H9 (cell line): Measurements from ENCODE around the gene TGM3. TPM values are rescaled to one million over a fixed set of nuclear protein-coding genes. Genes with fewer than 3 reads are reported as not detected.

Experiments used
- DNase-seq: peaks from one replicate; pipeline ENCODE4 v3.0.0-alpha.2; 2017
- H2AFZ ChIP-seq: one replicate; pipeline ENCODE4 v1.6.1; 2013; ENCODE audit warnings: mild to moderate bottlenecking, low read length, control low read depth, moderate library complexity
- H2AK5ac ChIP-seq: 2 replicates; pipeline ENCODE4 v1.6.1; 2013; ENCODE audit warnings: low read length, control low read depth, mixed read lengths; ENCODE audit not compliant: insufficient read length
- H2BK120ac ChIP-seq: one replicate; pipeline ENCODE4 v1.6.1; 2013; ENCODE audit warnings: low read depth, mild to moderate bottlenecking, low read length, control low read depth, inconsistent platforms; ENCODE audit not compliant: poor library complexity, severe bottlenecking
- H2BK12ac ChIP-seq: 2 replicates; pipeline ENCODE4 v1.6.1; 2013; ENCODE audit warnings: low read length, control low read depth, mixed read lengths, low read depth; ENCODE audit not compliant: insufficient read length
- H2BK15ac ChIP-seq: 2 replicates; pipeline ENCODE4 v1.6.1; 2013; ENCODE audit warnings: low read depth, low read length, control low read depth
- H2BK20ac ChIP-seq: one replicate; pipeline ENCODE4 v1.6.1; 2013; ENCODE audit warnings: low read depth, mild to moderate bottlenecking, low read length, control low read depth, inconsistent platforms; ENCODE audit not compliant: poor library complexity, severe bottlenecking
- H2BK5ac ChIP-seq: 2 replicates; pipeline ENCODE4 v1.6.1; 2013; ENCODE audit warnings: low read length, control low read depth, mixed read lengths; ENCODE audit not compliant: insufficient read length
- H3K14ac ChIP-seq: 2 replicates; pipeline ENCODE4 v1.6.1; 2013; ENCODE audit warnings: low read length, control low read depth; ENCODE audit not compliant: insufficient read depth
- H3K18ac ChIP-seq: 2 replicates; pipeline ENCODE4 v1.6.1; 2013; ENCODE audit warnings: low read depth, mild to moderate bottlenecking, mixed read lengths, low read length, control low read depth; ENCODE audit not compliant: insufficient read length
- H3K23ac ChIP-seq: 2 replicates; pipeline ENCODE4 v1.6.1; 2013; ENCODE audit warnings: low read length, control low read depth, mixed read lengths, low read depth; ENCODE audit not compliant: insufficient read length
- H3K23me2 ChIP-seq: 2 replicates; pipeline ENCODE4 v1.6.1; 2013; ENCODE audit warnings: low read depth, mild to moderate bottlenecking, mixed read lengths, low read length, control low read depth; ENCODE audit not compliant: insufficient read length, poor library complexity, severe bottlenecking
- H3K27ac ChIP-seq: 2 replicates; pipeline ENCODE4 v1.5.1; 2013; ENCODE audit warnings: low read length, control low read depth, mixed read lengths, low read depth; ENCODE audit not compliant: insufficient read length
- H3K27me3 ChIP-seq: 2 replicates; pipeline ENCODE4 v1.6.1; 2013; ENCODE audit warnings: low read length, control low read depth, inconsistent platforms; ENCODE audit not compliant: insufficient read depth
- H3K4ac ChIP-seq: 2 replicates; pipeline ENCODE4 v1.6.1; 2013; ENCODE audit warnings: low read depth, mild to moderate bottlenecking, control low read depth, inconsistent platforms, low read length, moderate library complexity
- H3K4me1 ChIP-seq: 2 replicates; pipeline ENCODE4 v1.6.1; 2013; ENCODE audit warnings: low read length, control low read depth, inconsistent platforms; ENCODE audit not compliant: insufficient read depth
- H3K4me2 ChIP-seq: 2 replicates; pipeline ENCODE4 v1.6.1; 2013; ENCODE audit warnings: low read length, control low read depth, mixed read lengths; ENCODE audit not compliant: insufficient read length, insufficient read depth
- H3K56ac ChIP-seq: 2 replicates; pipeline ENCODE4 v1.6.1; 2013; ENCODE audit warnings: low read depth, mild to moderate bottlenecking, mixed read lengths, low read length, control low read depth; ENCODE audit not compliant: insufficient read length
- H3K79me1 ChIP-seq: 2 replicates; pipeline ENCODE4 v1.6.1; 2013; ENCODE audit warnings: low read depth, mild to moderate bottlenecking, moderate library complexity, low read length, control low read depth, inconsistent platforms; ENCODE audit not compliant: insufficient read depth, poor library complexity, severe bottlenecking
- H3K79me2 ChIP-seq: 2 replicates; pipeline ENCODE4 v1.6.1; 2013; ENCODE audit warnings: low read length, control low read depth, inconsistent platforms; ENCODE audit not compliant: insufficient read depth
- H3K9ac ChIP-seq: 2 replicates; pipeline ENCODE4 v1.6.1; 2013; ENCODE audit warnings: low read length, control low read depth, mixed read lengths; ENCODE audit not compliant: insufficient read length; ENCODE audit errors: extremely low read depth
- H3K9me3 ChIP-seq: one replicate; pipeline ENCODE4 v1.6.1; 2013; ENCODE audit warnings: low read depth, low read length, inconsistent platforms; ENCODE audit not compliant: control insufficient read depth
- H3T11ph ChIP-seq: one replicate; pipeline ENCODE4 v1.6.1; 2013; ENCODE audit warnings: mild to moderate bottlenecking, low read length, control low read depth, inconsistent platforms
- H4K20me1 ChIP-seq: one replicate; pipeline ENCODE4 v1.6.1; 2013; ENCODE audit not compliant: control insufficient read depth, insufficient read length, insufficient read depth
- H4K5ac ChIP-seq: 2 replicates; pipeline ENCODE4 v1.6.1; 2013; ENCODE audit warnings: low read depth, mild to moderate bottlenecking, mixed read lengths, low read length, control low read depth; ENCODE audit not compliant: insufficient read length
- H4K8ac ChIP-seq: replicated peaks from 2 replicates; pipeline ENCODE4 v1.6.1; 2013; ENCODE audit warnings: low read length, control low read depth, mixed read lengths, low read depth; ENCODE audit not compliant: insufficient read length
- H4K91ac ChIP-seq: 2 replicates; pipeline ENCODE4 v1.6.1; 2013; ENCODE audit warnings: low read depth, mild to moderate bottlenecking, moderate library complexity, mixed read lengths, low read length, control low read depth; ENCODE audit not compliant: insufficient read length
- H3K27ac Mint-ChIP-seq, 3 experiments: 2 replicates in 2 of 3; 3 replicates in 1 of 3; pipeline ENCODE4 v1.8.0; 2020 to 2021; ENCODE audit warnings: mixed read lengths in 3 of 3, mild to moderate bottlenecking in 1 of 3, moderate library complexity in 1 of 3
- H3K27me3 Mint-ChIP-seq: 2 replicates; pipeline ENCODE4 v1.8.0; 2021; ENCODE audit warnings: low read depth, mild to moderate bottlenecking, moderate library complexity, mixed read lengths
- H3K36me3 Mint-ChIP-seq, 3 experiments: 2 replicates in 2 of 3; 3 replicates in 1 of 3; pipeline ENCODE4 v1.8.0; 2020 to 2021; ENCODE audit warnings: low read depth in 3 of 3, mixed read lengths in 3 of 3; ENCODE audit not compliant: insufficient read depth in 1 of 3
- H3K4me1 Mint-ChIP-seq, 2 experiments: 2 replicates each; pipeline ENCODE4 v1.8.0; 2020; ENCODE audit warnings: mixed read lengths in 2 of 2
- H3K4me3 Mint-ChIP-seq, 2 experiments: 2 replicates in 1 of 2; 3 replicates in 1 of 2; pipeline ENCODE4 v1.8.0; 2020 to 2021; ENCODE audit warnings: mild to moderate bottlenecking in 2 of 2, mixed read lengths in 2 of 2, moderate library complexity in 1 of 2
- H3K9me3 Mint-ChIP-seq, 2 experiments: 2 replicates in 1 of 2; 3 replicates in 1 of 2; pipeline ENCODE4 v1.8.0; 2020; ENCODE audit warnings: mild to moderate bottlenecking in 2 of 2, mixed read lengths in 2 of 2, moderate library complexity in 1 of 2
- CTCF ChIP-seq: fragments of 200-600 bp; sonication (generic); conservative IDR thresholded peaks from 3 replicates; pipeline ENCODE4 v1.8.0; 2021; ENCODE audit warnings: antibody characterized with exemption, mild to moderate bottlenecking
- WGBS: extraction: QIAGEN DNeasy Blood & Tissue Kit; methylation state at CpG from one replicate; pipeline ENCODE4 v1.1.7; 2013; ENCODE audit warnings: missing lambda C conversion rate, low lambda C conversion rate, mixed read lengths; ENCODE audit not compliant: insufficient read length; ENCODE audit errors: extremely low coverage; 5-methylcytosine and 5-hydroxymethylcytosine counted together
- total RNA-seq: library from RNA; stranded (reverse); gene quantifications from 2 replicates; pipeline ENCODE4 v1.2.1, GENCODE V29; 2021

The TGM3 gene
- total RNA-seq, 1 experiment from 2014 or later, result not detected

- Histone ChIP-seq H3K27ac (no peak overlapping the region), H2AFZ (no peak overlapping the region), H4K8ac (no peak overlapping the region), H3K18ac (no peak overlapping the region), H2BK120ac (no peak overlapping the region), H2BK5ac (no peak overlapping the region), H4K20me1 (no peaks in the 10 kb centered on the region), H3T11ph (no peak overlapping the region), H3K56ac (no peak overlapping the region), H3K79me2 (no peaks in the 10 kb centered on the region), H3K9me3 (no peaks in the 10 kb centered on the region), H3K23ac (no peak overlapping the region), H3K4me2 (no peak overlapping the region), H2BK12ac (no peak overlapping the region), H4K5ac (no peak overlapping the region), H3K4ac (no peak overlapping the region), H2BK15ac (no peak overlapping the region), H3K23me2 (no peaks in the 10 kb centered on the region), H4K91ac (no peak overlapping the region), H3K14ac (no peak overlapping the region), H3K9ac (no peak overlapping the region), H3K4me1 (peaks cover 13% of the 10 kb centered on the region), H3K79me1 (no peaks in the 10 kb centered on the region), H2BK20ac (no peak overlapping the region), H3K27me3 (no peaks in the 10 kb centered on the region), H2AK5ac (no peak overlapping the region)
- peaks cover 2% of the 10 kb centered on the region for H3K27me3 Mint-ChIP-seq
- no peak for DNase-seq
- H3K36me3 Mint-ChIP-seq, result no peaks in the 10 kb centered on the region; a peak in 2 of 7 replicates
- WGBS, result no CpG with 5 or more reads among the region's 5 CpGs
- peak overlapping the region in 1 of 3 experiments; percentile 75; a peak in 1 of 7 replicates for H3K27ac Mint-ChIP-seq
- H3K4me3 Mint-ChIP-seq, result no peak overlapping the region
- no peak for TF ChIP-seq CTCF
- no peaks in the 10 kb centered on the region; a peak in 1 of 5 replicates for H3K9me3 Mint-ChIP-seq
- peaks cover 35 to 41% of the 10 kb centered on the region in 2 experiments for H3K4me1 Mint-ChIP-seq
Measured at GRCh38 chr20:2298701-2299100, 2.9 kb downstream of the TGM3 start.
